ENCODE measurements around the gene TMEM164.

- TF ChIP-seq HDAC6 (IDR thresholded peaks at IDR 0.05; ENCODE audit: unreplicated experiment) = no peak
- TF ChIP-seq POLR2A (IDR thresholded peaks at IDR 0.05; ENCODE audit: low read depth, low read length) = no peak
- TF ChIP-seq CTCF (IDR thresholded peaks at IDR 0.05 in 2 of 3, conservative IDR thresholded peaks at IDR 0.05 in 1 of 3; ENCODE audit: control insufficient read depth in 2 of 3, extremely low read depth in 1 of 3, insufficient read depth in 1 of 3, low read depth in 3 of 3, low read length in 3 of 3) = no peak
- no peak for TF ChIP-seq ATF2 (IDR thresholded peaks at IDR 0.05; ENCODE audit: low read length)
- no peak for TF ChIP-seq RELA (IDR thresholded peaks at IDR 0.05; ENCODE audit: borderline replicate concordance, partially characterized antibody)
- no peak for TF ChIP-seq CREB1 (IDR thresholded peaks at IDR 0.05; ENCODE audit: low read depth)
- no peak for TF ChIP-seq ZNF274 (IDR thresholded peaks at IDR 0.05; ENCODE audit: insufficient read depth, insufficient read length)
- no peak for TF ChIP-seq EZH2 (IDR thresholded peaks at IDR 0.05; ENCODE audit: borderline replicate concordance, control insufficient read depth, low read depth, low read length)
- TF ChIP-seq SP1 (IDR thresholded peaks at IDR 0.05; ENCODE audit: low read depth, low read length) = no peak
- TF ChIP-seq GATAD2B (conservative IDR thresholded peaks at IDR 0.05; ENCODE audit: low read depth) = no peak
- TF ChIP-seq ZNF24 (IDR thresholded peaks at IDR 0.05) = no peak
- TF ChIP-seq TCF3 (IDR thresholded peaks at IDR 0.05; ENCODE audit: borderline replicate concordance, insufficient read depth, low read depth, low read length) = no peak
- TF ChIP-seq, protein P1, sequence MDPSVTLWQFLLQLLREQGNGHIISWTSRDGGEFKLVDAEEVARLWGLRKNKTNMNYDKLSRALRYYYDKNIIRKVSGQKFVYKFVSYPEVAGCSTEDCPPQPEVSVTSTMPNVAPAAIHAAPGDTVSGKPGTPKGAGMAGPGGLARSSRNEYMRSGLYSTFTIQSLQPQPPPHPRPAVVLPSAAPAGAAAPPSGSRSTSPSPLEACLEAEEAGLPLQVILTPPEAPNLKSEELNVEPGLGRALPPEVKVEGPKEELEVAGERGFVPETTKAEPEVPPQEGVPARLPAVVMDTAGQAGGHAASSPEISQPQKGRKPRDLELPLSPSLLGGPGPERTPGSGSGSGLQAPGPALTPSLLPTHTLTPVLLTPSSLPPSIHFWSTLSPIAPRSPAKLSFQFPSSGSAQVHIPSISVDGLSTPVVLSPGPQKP (IDR thresholded peaks at IDR 0.05; ENCODE audit: low read depth, low read length) = no peak
- TF ChIP-seq, protein P2, sequence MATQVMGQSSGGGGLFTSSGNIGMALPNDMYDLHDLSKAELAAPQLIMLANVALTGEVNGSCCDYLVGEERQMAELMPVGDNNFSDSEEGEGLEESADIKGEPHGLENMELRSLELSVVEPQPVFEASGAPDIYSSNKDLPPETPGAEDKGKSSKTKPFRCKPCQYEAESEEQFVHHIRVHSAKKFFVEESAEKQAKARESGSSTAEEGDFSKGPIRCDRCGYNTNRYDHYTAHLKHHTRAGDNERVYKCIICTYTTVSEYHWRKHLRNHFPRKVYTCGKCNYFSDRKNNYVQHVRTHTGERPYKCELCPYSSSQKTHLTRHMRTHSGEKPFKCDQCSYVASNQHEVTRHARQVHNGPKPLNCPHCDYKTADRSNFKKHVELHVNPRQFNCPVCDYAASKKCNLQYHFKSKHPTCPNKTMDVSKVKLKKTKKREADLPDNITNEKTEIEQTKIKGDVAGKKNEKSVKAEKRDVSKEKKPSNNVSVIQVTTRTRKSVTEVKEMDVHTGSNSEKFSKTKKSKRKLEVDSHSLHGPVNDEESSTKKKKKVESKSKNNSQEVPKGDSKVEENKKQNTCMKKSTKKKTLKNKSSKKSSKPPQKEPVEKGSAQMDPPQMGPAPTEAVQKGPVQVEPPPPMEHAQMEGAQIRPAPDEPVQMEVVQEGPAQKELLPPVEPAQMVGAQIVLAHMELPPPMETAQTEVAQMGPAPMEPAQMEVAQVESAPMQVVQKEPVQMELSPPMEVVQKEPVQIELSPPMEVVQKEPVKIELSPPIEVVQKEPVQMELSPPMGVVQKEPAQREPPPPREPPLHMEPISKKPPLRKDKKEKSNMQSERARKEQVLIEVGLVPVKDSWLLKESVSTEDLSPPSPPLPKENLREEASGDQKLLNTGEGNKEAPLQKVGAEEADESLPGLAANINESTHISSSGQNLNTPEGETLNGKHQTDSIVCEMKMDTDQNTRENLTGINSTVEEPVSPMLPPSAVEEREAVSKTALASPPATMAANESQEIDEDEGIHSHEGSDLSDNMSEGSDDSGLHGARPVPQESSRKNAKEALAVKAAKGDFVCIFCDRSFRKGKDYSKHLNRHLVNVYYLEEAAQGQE (IDR thresholded peaks at IDR 0.05; ENCODE audit: low read depth, low read length) = no peak
Measured at GRCh38 chrX:110045421-110045820, 42.5 kb downstream of the TMEM164 start.

All from GM12878 (cell line).